Cardiac muscle cell (in vitro differentiated cells and primary cell): ENCODE measurements around the gene NUP93. TPM values are rescaled to one million over a fixed set of nuclear protein-coding genes. Genes with fewer than 3 reads are reported as not detected.
"Not testable (repeated sequence)": the region's sequence is repeated elsewhere in the genome, so short reads cannot be mapped to it uniquely, and the experiment has no call there.

Source experiments
- DNase-seq, 2 donors: peaks; one replicate each; pipeline versions ENCODE4 v3.0.0 to v3.0.0-alpha.2; 2010 to 2017; ENCODE audit warnings: low read depth in 1 of 2, low spot score in 1 of 2
- H3K27ac ChIP-seq: fragments of 200-600 bp; sonication (generic); 2 replicates; pipeline ENCODE4 v1.5.1; 2016
- H3K27me3 ChIP-seq: fragments of 200-600 bp; sonication (generic); 2 replicates; pipeline ENCODE4 v1.6.0; 2016; ENCODE audit warnings: control low read depth
- H3K36me3 ChIP-seq: fragments of 200-600 bp; sonication (generic); 2 replicates; pipeline ENCODE4 v1.5.1; 2016; ENCODE audit warnings: control low read depth
- H3K4me1 ChIP-seq: fragments of 200-600 bp; sonication (generic); 2 replicates; pipeline ENCODE4 v1.8.1; 2017; ENCODE audit warnings: low read depth, mild to moderate bottlenecking, mixed run types
- H3K4me3 ChIP-seq: fragments of 200-600 bp; sonication (generic); 2 replicates; pipeline ENCODE4 v1.5.1; 2016; ENCODE audit warnings: mild to moderate bottlenecking
- H3K9me3 ChIP-seq: fragments of 200-600 bp; sonication (generic); 2 replicates; pipeline ENCODE4 v1.5.1; 2017; ENCODE audit warnings: low read depth, mild to moderate bottlenecking, control low read depth
- CTCF ChIP-seq: IDR thresholded peaks from 2 replicates; pipeline ENCODE4 v1.5.1; 2012; ENCODE audit warnings: low read depth, mild to moderate bottlenecking, low read length
- polyA plus RNA-seq: library from polyadenylated mRNA; unstranded; fragments of >200 nt; fragmentation: Nextera tagmentation; extraction: Ambion mirVana; gene quantifications from 2 replicates; pipeline ENCODE4 v1.2.1, GENCODE V29; 2016
- total RNA-seq: library from RNA; depleted of rRNA; stranded (reverse); fragments of >200 nt; gene quantifications from 2 replicates; pipeline ENCODE4 v1.2.3, GENCODE V29; 2016

The NUP93 gene
- total and polyA plus RNA-seq, 2 experiments from 2014 or later, result 110 to 127 TPM

DNA sequence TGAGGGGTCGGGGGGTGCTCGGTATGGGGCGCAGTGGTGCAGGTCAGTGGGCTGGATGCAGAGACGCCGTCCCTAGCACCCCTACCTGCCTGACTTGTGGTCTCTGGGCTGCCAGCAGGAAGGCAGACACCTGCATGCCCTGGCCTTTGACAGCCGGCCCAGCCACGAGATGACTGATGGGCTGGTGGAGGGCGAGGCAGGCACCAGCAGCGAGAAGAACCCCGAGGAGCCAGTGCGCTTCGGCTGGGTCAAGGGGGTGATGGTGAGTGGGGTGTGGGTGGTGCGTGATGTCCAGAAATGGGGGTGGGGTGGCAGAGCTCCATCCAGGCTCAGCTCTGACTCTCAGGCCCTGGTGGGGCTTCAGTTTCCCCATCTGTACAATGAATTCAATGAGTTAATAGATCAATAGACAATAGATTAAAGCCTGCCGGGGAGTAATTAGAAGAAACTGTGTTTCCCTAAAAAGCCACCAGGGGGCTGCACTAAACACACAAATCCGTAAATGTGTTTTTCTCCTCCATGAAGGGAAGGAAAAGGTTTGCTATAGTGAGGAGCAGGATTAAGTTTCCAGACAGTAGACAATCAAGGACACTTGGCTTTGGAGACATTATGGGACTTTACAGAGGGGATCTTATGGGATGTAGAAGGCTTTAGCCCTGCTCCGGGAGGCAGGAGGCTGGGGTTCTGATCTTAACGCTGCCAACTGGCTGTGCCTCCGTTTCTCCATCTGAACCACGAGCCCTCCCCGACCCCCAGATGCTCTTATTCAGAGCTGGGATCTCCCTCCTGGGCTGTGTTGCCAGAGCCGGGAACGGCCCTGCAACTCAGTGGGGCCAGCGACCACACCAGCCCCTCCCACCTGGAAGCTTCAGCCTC, 137.3 kb downstream of the NUP93 start:
- Histone ChIP-seq H3K4me1 (peaks cover 7% of the 10 kb centered on the region), H3K27ac (no peak overlapping the region), H3K4me3 (no peak overlapping the region), H3K27me3 (no peaks in the 10 kb centered on the region), H3K9me3 (no peaks in the 10 kb centered on the region), H3K36me3 (no peaks in the 10 kb centered on the region)
- DNase-seq, result peak; percentile 70 to 80
- TF ChIP-seq CTCF, result peak; percentile 69

DNA sequence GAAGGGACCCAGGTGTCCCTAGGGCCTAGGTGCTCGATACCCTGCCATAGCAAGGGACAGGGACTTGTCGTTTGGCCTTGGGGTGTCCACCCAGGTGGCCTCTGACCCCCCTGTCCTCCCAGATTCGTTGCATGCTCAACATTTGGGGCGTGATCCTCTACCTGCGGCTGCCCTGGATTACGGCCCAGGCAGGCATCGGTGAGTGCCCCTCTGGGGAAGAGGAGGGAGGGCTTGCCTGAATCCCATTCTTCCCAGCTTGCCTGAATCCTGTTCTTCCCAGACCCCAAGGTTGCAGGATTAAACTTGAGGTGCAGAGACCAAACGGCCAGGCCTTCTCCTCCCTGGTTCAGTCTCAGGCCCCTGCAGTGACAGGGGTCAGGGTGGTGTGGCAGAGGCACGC, 138.2 kb downstream of the NUP93 start:
- Histone ChIP-seq H3K27me3 (no peaks in the 10 kb centered on the region), H3K27ac (no peak overlapping the region), H3K36me3 (no peaks in the 10 kb centered on the region), H3K4me3 (no peak overlapping the region), H3K4me1 (peaks cover 7% of the 10 kb centered on the region), H3K9me3 (no peaks in the 10 kb centered on the region)
- no peak for DNase-seq
- no peak for TF ChIP-seq CTCF

GRCh38 chr16:56868766-56869165, 138.8 kb downstream of the NUP93 start:
- H3K4me3 ChIP-seq, H3K9me3 ChIP-seq, H3K27ac ChIP-seq, DNase-seq, H3K27me3 ChIP-seq, H3K36me3 ChIP-seq, H3K4me1 ChIP-seq: not testable (repeated sequence)

DNA sequence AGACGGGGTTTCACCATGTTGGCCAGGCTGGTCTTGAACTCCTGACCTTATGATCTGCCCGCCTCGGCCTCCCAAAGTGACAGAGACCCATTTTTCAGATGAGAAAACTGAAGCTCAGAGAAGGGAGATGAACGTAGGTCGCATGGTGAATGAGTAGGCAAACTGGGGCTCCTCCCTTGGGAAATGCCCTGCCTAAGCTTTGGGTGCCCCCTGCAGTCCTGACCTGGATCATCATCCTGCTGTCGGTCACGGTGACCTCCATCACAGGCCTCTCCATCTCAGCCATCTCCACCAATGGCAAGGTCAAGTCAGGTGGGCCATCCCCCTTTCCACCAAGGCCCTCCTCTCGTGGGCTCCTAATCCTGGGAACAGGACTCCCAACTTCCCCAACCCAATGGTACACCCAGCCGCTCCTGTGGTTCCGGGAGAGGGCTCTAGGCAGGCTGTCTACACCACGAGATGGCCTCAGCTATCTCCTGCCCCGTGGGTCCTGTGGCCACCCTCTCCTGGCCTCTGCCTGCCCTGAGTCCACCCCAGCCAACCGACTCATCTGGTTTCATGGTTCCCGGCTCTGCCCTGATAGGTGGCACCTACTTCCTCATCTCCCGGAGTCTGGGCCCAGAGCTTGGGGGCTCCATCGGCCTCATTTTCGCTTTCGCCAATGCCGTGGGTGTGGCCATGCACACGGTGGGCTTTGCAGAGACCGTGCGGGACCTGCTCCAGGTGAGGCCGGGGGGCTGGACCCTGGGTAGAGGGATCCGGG, 139.8 kb downstream of the NUP93 start:
- H3K27ac ChIP-seq, result no peak overlapping the region
- peaks cover 4% of the 10 kb centered on the region for H3K4me1 ChIP-seq
- peak in 1 of 2 donors; percentile 26 for DNase-seq
- H3K9me3 ChIP-seq, result no peaks in the 10 kb centered on the region
- H3K27me3 ChIP-seq, result no peaks in the 10 kb centered on the region
- TF ChIP-seq CTCF, result peak; percentile 19
- H3K4me3 ChIP-seq, result no peak overlapping the region
- no peaks in the 10 kb centered on the region for H3K36me3 ChIP-seq

DNA sequence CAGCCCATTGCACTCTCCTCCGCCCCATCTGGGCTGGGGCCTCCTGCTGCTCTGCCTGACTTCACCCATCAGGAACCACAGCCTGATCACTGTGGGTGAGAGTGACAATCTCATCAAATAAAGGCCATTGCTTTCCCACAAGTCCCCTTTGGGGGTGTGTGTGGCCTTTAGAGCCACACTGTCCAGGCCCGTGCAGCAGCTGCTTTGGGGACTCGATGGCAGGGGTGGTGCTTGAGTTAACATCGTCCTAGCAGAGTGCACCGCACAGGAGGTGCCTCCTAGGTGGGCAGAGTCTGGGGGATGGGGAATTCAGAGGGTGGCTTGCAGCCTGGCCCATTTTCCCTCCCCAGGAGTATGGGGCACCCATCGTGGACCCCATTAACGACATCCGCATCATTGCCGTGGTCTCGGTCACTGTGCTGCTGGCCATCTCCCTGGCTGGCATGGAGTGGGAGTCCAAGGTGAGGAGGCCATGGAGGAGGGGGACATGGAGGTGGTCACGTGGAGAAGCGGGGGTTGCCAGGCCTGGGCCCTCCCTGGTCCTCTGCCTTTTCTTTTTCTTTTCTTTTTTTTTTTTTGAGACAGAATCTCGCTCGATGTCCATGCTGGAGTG, 140.5 kb downstream of the NUP93 start:
- TF ChIP-seq CTCF, result no peak
- Histone ChIP-seq H3K27me3 (no peaks in the 10 kb centered on the region), H3K9me3 (no peaks in the 10 kb centered on the region), H3K27ac (no peak overlapping the region), H3K36me3 (no peaks in the 10 kb centered on the region), H3K4me1 (peaks cover 5% of the 10 kb centered on the region), H3K4me3 (no peak overlapping the region)
- DNase-seq, result no peak
